OCI-LY3 (cell line): Measurements from ENCODE around the gene PCDHGB3.
"Not testable (repeated sequence)": the region's sequence is repeated elsewhere in the genome, so short reads cannot be mapped to it uniquely, and the experiment has no call there.

Experiments used
- H2AFZ ChIP-seq: fragments of 200-600, 300-600 bp; shearing (Covaris generic); 2 replicates; pipeline ENCODE4 v1.6.0; 2014; ENCODE audit warnings: antibody characterized with exemption, low read depth, low read length
- H3K27ac ChIP-seq: fragments of 200-600, 300-600 bp; sonication (generic); 2 replicates; pipeline ENCODE4 v1.5.1; 2014; ENCODE audit warnings: mild to moderate bottlenecking, low read length, moderate library complexity, mixed read lengths
- H3K27me3 ChIP-seq: fragments of 200-600, 300-600 bp; sonication (generic); 2 replicates; pipeline ENCODE4 v1.6.1; 2014; ENCODE audit warnings: low read depth, low read length, mixed read lengths
- H3K36me3 ChIP-seq: fragments of 200-600, 300-600 bp; sonication (generic); replicated peaks from 2 replicates; pipeline ENCODE3; 2014; ENCODE audit warnings: low read depth, low read length, mixed read lengths
- H3K4me1 ChIP-seq: fragments of 300-600, 200-600 bp; sonication (generic); 2 replicates; pipeline ENCODE4 v1.6.1; 2014; ENCODE audit warnings: low read length, mixed read lengths
- H3K4me2 ChIP-seq: fragments of 200-600, 300-600 bp; sonication (generic); 2 replicates; pipeline ENCODE4 v1.6.1; 2014; ENCODE audit warnings: low read length, mixed read lengths
- H3K4me3 ChIP-seq: fragments of 300-600, 200-600 bp; sonication (generic); 2 replicates; pipeline ENCODE4 v1.5.1; 2014; ENCODE audit warnings: antibody characterized with exemption, mild to moderate bottlenecking, low read length, moderate library complexity
- H3K79me2 ChIP-seq: fragments of 300-600, 200-600 bp; shearing (Covaris generic); 2 replicates; pipeline ENCODE4 v1.6.1; 2014; ENCODE audit warnings: mild to moderate bottlenecking, low read length, mixed read lengths
- H3K9ac ChIP-seq: fragments of 300-600, 200-600 bp; shearing (Covaris generic); 2 replicates; pipeline ENCODE4 v1.6.0; 2014; ENCODE audit warnings: mild to moderate bottlenecking, low read length, moderate library complexity
- H3K9me3 ChIP-seq: fragments of 200-600, 300-600 bp; shearing (Covaris generic); 2 replicates; pipeline ENCODE4 v1.6.1; 2014; ENCODE audit warnings: low read length, mixed read lengths; ENCODE audit not compliant: insufficient read depth
- H4K20me1 ChIP-seq: fragments of 200-600, 300-600 bp; sonication (generic); 2 replicates; pipeline ENCODE4 v1.6.1; 2016; ENCODE audit warnings: low read length, mixed read lengths; ENCODE audit not compliant: insufficient read depth
- CTCF ChIP-seq: fragments of 200-600, 300-600 bp; sonication (generic); IDR thresholded peaks from 2 replicates; pipeline ENCODE4 v1.5.1; 2014; ENCODE audit warnings: antibody characterized with exemption, low read length, low read depth
- EZH2phosphoT487 ChIP-seq: fragments of 200-600 bp; shearing (Covaris generic); IDR thresholded peaks from 2 replicates; pipeline ENCODE4 v1.6.1; 2018; ENCODE audit warnings: antibody characterized with exemption, mixed run types, low read depth

Gene PCDHGB3

DNA sequence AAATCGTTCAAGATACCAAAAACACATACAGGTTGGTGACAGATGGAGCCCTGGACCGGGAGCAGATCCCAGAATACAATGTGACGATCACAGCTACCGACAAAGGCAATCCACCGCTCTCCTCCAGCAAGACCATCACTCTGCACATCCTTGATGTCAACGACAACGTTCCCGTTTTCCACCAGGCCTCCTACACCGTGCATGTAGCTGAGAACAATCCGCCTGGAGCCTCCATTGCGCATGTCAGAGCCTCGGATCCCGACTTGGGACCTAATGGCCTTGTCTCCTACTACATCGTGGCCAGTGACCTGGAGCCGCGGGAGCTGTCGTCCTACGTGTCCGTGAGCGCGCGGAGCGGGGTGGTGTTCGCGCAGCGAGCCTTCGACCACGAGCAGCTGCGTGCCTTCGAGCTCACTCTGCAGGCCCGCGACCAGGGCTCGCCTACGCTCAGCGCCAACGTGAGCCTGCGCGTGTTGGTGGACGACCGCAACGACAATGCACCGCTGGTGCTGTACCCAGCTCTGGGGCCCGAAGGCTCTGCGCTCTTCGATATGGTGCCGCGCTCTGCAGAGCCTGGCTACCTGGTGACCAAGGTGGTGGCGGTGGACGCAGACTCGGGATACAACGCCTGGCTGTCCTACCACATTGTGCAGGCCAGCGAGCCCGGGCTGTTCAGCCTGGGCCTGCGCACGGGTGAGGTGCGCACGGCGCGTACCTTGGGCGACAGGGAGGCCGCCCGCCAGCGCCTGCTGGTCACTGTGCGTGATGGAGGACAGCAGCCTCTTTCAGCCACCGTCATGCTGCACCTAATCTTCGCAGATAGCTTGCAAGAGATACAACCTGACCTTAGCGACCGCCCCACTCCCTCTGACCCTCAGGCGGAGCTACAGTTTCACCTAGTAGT lies 1.8 kb downstream of the PCDHGB3 start:
- Histone ChIP-seq H3K9me3 (no peaks in the 10 kb centered on the region), H3K27ac (no peak overlapping the region), H3K4me2 (no peak overlapping the region), H3K36me3 (no peaks in the 10 kb centered on the region), H3K4me3 (no peak overlapping the region), H3K27me3 (no peaks in the 10 kb centered on the region), H2AFZ (no peak overlapping the region), H3K79me2 (no peaks in the 10 kb centered on the region), H3K9ac (no peak overlapping the region), H4K20me1 (no peaks in the 10 kb centered on the region), H3K4me1 (no peaks in the 10 kb centered on the region)
- TF ChIP-seq CTCF = no peak
- no peak for TF ChIP-seq EZH2phosphoT487

- Histone ChIP-seq H3K36me3 (no peaks in the 10 kb centered on the region), H3K4me1 (no peaks in the 10 kb centered on the region), H3K9ac (no peak within 1 kb of the TSS), H3K27me3 (no peaks in the 10 kb centered on the region), H3K9me3 (no peaks in the 10 kb centered on the region), H3K4me3 (no peak within 1 kb of the TSS), H3K27ac (no peak within 1 kb of the TSS), H4K20me1 (no peaks in the 10 kb centered on the region), H3K79me2 (no peaks in the 10 kb centered on the region), H2AFZ (no peak within 1 kb of the TSS), H3K4me2 (no peak within 1 kb of the TSS)
- TF ChIP-seq CTCF = no peak
- no peak for TF ChIP-seq EZH2phosphoT487
Measured at GRCh38 chr5:141373673-141374317, 3.8 kb downstream of the PCDHGB3 start, which contains the start of gene PCDHGA6. TSS of gene PCDHGA6 (plus strand) at chr5:141373891. CDS start at chr5:141374084, 193 bp downstream.

- Histone ChIP-seq H3K27me3 (no peaks in the 10 kb centered on the region), H4K20me1 (no peaks in the 10 kb centered on the region), H3K4me2 (no peak overlapping the region), H3K27ac (no peak overlapping the region), H3K79me2 (no peaks in the 10 kb centered on the region), H2AFZ (no peak overlapping the region), H3K9me3 (no peaks in the 10 kb centered on the region), H3K9ac (no peak overlapping the region), H3K36me3 (no peaks in the 10 kb centered on the region), H3K4me1 (no peaks in the 10 kb centered on the region), H3K4me3 (no peak overlapping the region)
- TF ChIP-seq EZH2phosphoT487 = no peak
- TF ChIP-seq CTCF = no peak
Measured at GRCh38 chr5:141374627-141375026, 4.6 kb downstream of the PCDHGB3 start.

DNA sequence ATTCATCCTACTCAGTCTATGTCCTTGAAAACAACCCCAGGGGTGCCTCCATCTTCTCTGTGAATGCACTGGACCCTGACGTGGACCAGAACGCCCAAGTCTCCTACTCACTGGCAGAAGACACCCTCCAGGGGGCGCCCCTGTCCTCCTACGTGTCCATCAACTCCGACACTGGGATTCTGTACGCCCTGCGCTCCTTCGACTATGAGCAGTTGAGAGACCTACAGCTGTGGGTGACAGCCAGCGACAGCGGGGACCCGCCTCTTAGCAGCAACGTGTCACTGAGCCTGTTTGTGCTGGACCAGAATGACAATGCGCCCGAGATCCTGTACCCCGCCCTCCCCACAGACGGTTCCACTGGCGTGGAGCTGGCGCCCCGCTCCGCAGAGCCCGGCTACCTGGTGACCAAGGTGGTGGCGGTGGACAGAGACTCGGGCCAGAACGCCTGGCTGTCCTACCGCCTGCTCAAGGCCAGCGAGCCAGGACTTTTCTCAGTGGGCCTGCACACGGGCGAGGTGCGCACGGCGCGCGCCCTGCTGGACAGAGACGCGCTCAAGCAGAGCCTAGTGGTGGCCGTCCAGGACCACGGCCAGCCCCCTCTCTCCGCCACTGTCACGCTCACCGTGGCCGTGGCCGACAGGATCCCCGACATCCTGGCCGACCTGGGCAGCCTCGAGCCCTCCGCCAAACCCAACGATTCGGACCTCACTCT lies 5.6 kb downstream of the PCDHGB3 start:
- not testable (repeated sequence) for H3K4me2 ChIP-seq, H3K9ac ChIP-seq, H3K9me3 ChIP-seq, H3K27me3 ChIP-seq, H3K4me3 ChIP-seq, H3K79me2 ChIP-seq, H3K36me3 ChIP-seq, H2AFZ ChIP-seq, H3K27ac ChIP-seq, H3K4me1 ChIP-seq, H4K20me1 ChIP-seq
